ENCODE results near the gene ADARB2. TPM values are rescaled to one million over a fixed set of nuclear protein-coding genes. Genes with fewer than 3 reads are reported as not detected.

Gene ADARB2
- total and polyA plus RNA-seq, 2 donors (not counting 1 experiment from before 2014, with no cell fraction given), result not detected

DNA sequence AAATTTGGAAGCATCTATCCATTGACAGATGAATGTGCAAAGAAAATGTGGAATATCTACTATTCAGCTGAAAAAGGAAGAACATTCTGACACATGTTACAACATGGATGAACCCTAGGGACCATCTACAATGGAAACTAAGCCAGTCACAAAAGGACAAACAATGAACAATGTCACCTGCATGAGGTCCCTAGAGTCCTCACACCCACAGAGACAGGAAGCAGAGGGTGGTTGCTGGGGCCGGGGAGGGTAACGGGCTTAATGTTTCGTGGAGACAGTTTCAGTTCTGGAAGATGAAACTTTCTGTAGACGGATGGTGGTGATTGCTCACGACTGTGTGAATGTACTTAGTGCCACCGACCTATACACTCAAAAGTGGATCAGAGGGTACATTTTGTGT lies 282.9 kb downstream of the ADARB2 start:
- no peak overlapping the region for H2AFZ ChIP-seq (ENCODE audit: low read length)
- no peaks in the 10 kb centered on the region for H4K20me1 ChIP-seq (ENCODE audit: control insufficient read depth, extremely low read depth, insufficient read depth, low read length)
- no peak overlapping the region for H3K27ac ChIP-seq (ENCODE audit: insufficient read depth, low read length)
- no peaks in the 10 kb centered on the region for H3K36me3 ChIP-seq (ENCODE audit: control insufficient read depth, insufficient read depth, low read length)
- no peaks in the 10 kb centered on the region for H3K4me1 ChIP-seq (ENCODE audit: control insufficient read depth, extremely low read depth, insufficient read depth, low read length)
- DNase-seq (ENCODE audit: low read depth in 2 of 2), result no peak
- no peaks in the 10 kb centered on the region for H3K79me2 ChIP-seq (ENCODE audit: control insufficient read depth, insufficient read depth, low read length)
- no peak overlapping the region for H3K4me2 ChIP-seq (ENCODE audit: extremely low read depth, insufficient read depth, low read length)
- H3K9me3 ChIP-seq (ENCODE audit: control insufficient read depth, insufficient read depth, low read depth, low read length), result no peaks in the 10 kb centered on the region
- no peak overlapping the region for H3K9ac ChIP-seq (ENCODE audit: insufficient read depth, low read length)
- H3K27me3 ChIP-seq (ENCODE audit: control insufficient read depth, insufficient read depth, low read length), result no peaks in the 10 kb centered on the region
- no peak overlapping the region for H3K4me3 ChIP-seq (replicated peaks in 1 of 4; ENCODE audit: control extremely low read depth in 1 of 4, insufficient read depth in 1 of 4, low read depth in 3 of 4, low read length in 4 of 4)
- no peak for TF ChIP-seq EZH2 (IDR thresholded peaks at IDR 0.05; ENCODE audit: low read length, missing control alignments)
- TF ChIP-seq, protein P1, sequence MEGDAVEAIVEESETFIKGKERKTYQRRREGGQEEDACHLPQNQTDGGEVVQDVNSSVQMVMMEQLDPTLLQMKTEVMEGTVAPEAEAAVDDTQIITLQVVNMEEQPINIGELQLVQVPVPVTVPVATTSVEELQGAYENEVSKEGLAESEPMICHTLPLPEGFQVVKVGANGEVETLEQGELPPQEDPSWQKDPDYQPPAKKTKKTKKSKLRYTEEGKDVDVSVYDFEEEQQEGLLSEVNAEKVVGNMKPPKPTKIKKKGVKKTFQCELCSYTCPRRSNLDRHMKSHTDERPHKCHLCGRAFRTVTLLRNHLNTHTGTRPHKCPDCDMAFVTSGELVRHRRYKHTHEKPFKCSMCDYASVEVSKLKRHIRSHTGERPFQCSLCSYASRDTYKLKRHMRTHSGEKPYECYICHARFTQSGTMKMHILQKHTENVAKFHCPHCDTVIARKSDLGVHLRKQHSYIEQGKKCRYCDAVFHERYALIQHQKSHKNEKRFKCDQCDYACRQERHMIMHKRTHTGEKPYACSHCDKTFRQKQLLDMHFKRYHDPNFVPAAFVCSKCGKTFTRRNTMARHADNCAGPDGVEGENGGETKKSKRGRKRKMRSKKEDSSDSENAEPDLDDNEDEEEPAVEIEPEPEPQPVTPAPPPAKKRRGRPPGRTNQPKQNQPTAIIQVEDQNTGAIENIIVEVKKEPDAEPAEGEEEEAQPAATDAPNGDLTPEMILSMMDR (conservative IDR thresholded peaks at IDR 0.05 in 1 of 2, IDR thresholded peaks at IDR 0.05 in 1 of 2; ENCODE audit: low read depth in 1 of 2, low read length in 2 of 2), result no peak

DNA sequence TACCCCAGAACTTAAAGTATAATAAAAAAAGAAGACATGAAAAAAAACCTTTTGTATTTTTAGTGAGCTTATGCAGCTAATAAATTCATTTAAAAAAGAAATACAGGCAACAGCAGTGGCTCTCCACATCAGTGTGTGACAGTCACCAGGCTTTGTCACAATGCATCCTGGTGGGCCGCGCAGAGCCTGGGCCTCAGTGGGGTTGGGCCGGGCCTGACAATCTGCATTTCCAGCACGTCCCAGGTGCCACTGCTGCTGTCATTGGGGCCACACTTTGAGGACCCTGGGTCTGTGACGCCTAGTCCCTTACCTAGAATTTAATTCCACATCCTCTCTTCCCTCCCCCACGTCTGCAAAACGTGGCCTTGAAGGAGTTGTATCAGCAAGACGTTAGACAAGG lies 284.5 kb downstream of the ADARB2 start:
- H3K79me2 ChIP-seq (ENCODE audit: control insufficient read depth, insufficient read depth, low read length), result no peaks in the 10 kb centered on the region
- no peak overlapping the region for H2AFZ ChIP-seq (ENCODE audit: low read length)
- H3K27ac ChIP-seq (ENCODE audit: insufficient read depth, low read length), result no peak overlapping the region
- no peaks in the 10 kb centered on the region for H3K9me3 ChIP-seq (ENCODE audit: control insufficient read depth, insufficient read depth, low read depth, low read length)
- H3K36me3 ChIP-seq (ENCODE audit: control insufficient read depth, insufficient read depth, low read length), result no peaks in the 10 kb centered on the region
- no peaks in the 10 kb centered on the region for H4K20me1 ChIP-seq (ENCODE audit: control insufficient read depth, extremely low read depth, insufficient read depth, low read length)
- H3K4me2 ChIP-seq (ENCODE audit: extremely low read depth, insufficient read depth, low read length), result no peak overlapping the region
- no peak for DNase-seq (ENCODE audit: low read depth in 2 of 2)
- no peaks in the 10 kb centered on the region for H3K27me3 ChIP-seq (ENCODE audit: control insufficient read depth, insufficient read depth, low read length)
- no peak overlapping the region for H3K4me3 ChIP-seq (replicated peaks in 1 of 4; ENCODE audit: control extremely low read depth in 1 of 4, insufficient read depth in 1 of 4, low read depth in 3 of 4, low read length in 4 of 4)
- TF ChIP-seq EZH2 (IDR thresholded peaks at IDR 0.05; ENCODE audit: low read length, missing control alignments), result no peak
- TF ChIP-seq, protein P1 (conservative IDR thresholded peaks at IDR 0.05 in 1 of 2, IDR thresholded peaks at IDR 0.05 in 1 of 2; ENCODE audit: low read depth in 1 of 2, low read length in 2 of 2), result no peak
- H3K4me1 ChIP-seq (ENCODE audit: control insufficient read depth, extremely low read depth, insufficient read depth, low read length), result no peaks in the 10 kb centered on the region
- H3K9ac ChIP-seq (ENCODE audit: insufficient read depth, low read length), result no peak overlapping the region

DNA sequence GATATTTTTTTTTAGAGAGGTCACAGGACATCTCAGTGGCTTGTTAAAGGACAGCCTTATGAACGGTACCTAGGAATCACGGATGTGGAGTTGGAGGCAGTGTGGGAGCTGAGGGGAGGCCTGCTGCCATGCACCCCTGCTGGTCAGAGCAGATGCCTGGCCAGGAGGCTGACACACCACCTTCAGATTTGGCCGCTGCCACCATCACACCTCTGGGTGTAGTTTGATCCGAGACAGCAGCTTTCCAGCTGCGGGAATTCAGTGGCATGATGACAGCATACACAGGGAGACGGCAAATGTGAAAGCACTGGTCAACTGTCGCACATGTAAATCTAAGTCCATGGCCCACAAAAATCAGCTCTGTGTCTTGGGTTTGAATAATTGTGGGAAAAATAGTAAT lies 285.4 kb downstream of the ADARB2 start:
- Histone ChIP-seq H3K4me1 (ENCODE audit: control insufficient read depth, extremely low read depth, insufficient read depth, low read length) (no peaks in the 10 kb centered on the region), H3K4me2 (ENCODE audit: extremely low read depth, insufficient read depth, low read length) (no peak overlapping the region), H3K27ac (ENCODE audit: insufficient read depth, low read length) (no peak overlapping the region), H3K79me2 (ENCODE audit: control insufficient read depth, insufficient read depth, low read length) (no peaks in the 10 kb centered on the region), H2AFZ (ENCODE audit: low read length) (no peak overlapping the region), H3K36me3 (ENCODE audit: control insufficient read depth, insufficient read depth, low read length) (no peaks in the 10 kb centered on the region), H3K9ac (ENCODE audit: insufficient read depth, low read length) (no peak overlapping the region), H3K4me3 (replicated peaks in 1 of 4; ENCODE audit: control extremely low read depth in 1 of 4, insufficient read depth in 1 of 4, low read depth in 3 of 4, low read length in 4 of 4) (no peak overlapping the region), H3K9me3 (ENCODE audit: control insufficient read depth, insufficient read depth, low read depth, low read length) (no peaks in the 10 kb centered on the region), H3K27me3 (ENCODE audit: control insufficient read depth, insufficient read depth, low read length) (no peaks in the 10 kb centered on the region), H4K20me1 (ENCODE audit: control insufficient read depth, extremely low read depth, insufficient read depth, low read length) (no peaks in the 10 kb centered on the region)
- DNase-seq (ENCODE audit: low read depth in 2 of 2), result no peak
- TF ChIP-seq, protein P1 (conservative IDR thresholded peaks at IDR 0.05 in 1 of 2, IDR thresholded peaks at IDR 0.05 in 1 of 2; ENCODE audit: low read depth in 1 of 2, low read length in 2 of 2), result no peak
- no peak for TF ChIP-seq EZH2 (IDR thresholded peaks at IDR 0.05; ENCODE audit: low read length, missing control alignments)
